Ovary (tissue), 10 donors: Measurements from ENCODE around the gene RAPH1. TPM values are rescaled to one million over a fixed set of nuclear protein-coding genes. Genes with fewer than 3 reads are reported as not detected.

Experiments
- DNase-seq, 5 donors: peaks; one replicate each; pipeline ENCODE4 v3.0.0-alpha.2; 2019 to 2020
- H3K27ac ChIP-seq, 2 donors: fragments of 200-600 bp; one replicate each; pipeline versions ENCODE4 v1.5.1 to v1.8.0; 2019 to 2022
- H3K27me3 ChIP-seq: fragments of 200-600 bp; one replicate; pipeline ENCODE4 v1.8.0; 2022
- H3K36me3 ChIP-seq: fragments of 200-600 bp; sonication (generic); one replicate; pipeline ENCODE4 v1.5.1; 2019
- H3K4me1 ChIP-seq: one replicate; pipeline ENCODE4 v1.8.1; 2013; ENCODE audit warnings: mild to moderate bottlenecking, moderate library complexity; ENCODE audit not compliant: insufficient read depth
- H3K4me3 ChIP-seq: fragments of 200-600 bp; sonication (generic); one replicate; pipeline ENCODE4 v1.5.1; 2017
- H3K9me3 ChIP-seq, 2 donors: fragments of 200-600 bp in 1 of 2; sonication (generic) in 1 of 2; one replicate each; pipeline versions ENCODE4 v1.5.1 to v1.8.1; 2013 to 2019; ENCODE audit warnings: mild to moderate bottlenecking in 1 of 2, moderate library complexity in 1 of 2
- EP300 ChIP-seq: sonication (generic); formaldehyde crosslinking; IDR thresholded peaks from one replicate; pipeline ENCODE4 v1.6.1; 2017; ENCODE audit warnings: antibody characterized with exemption
- POLR2A ChIP-seq: fragments of 450-650 bp; IDR thresholded peaks from one replicate; pipeline ENCODE4 v1.6.1; 2017; ENCODE audit warnings: antibody characterized with exemption, mild to moderate bottlenecking, moderate library complexity
- WGBS, 3 donors: extraction: QIAGEN DNeasy Blood & Tissue Kit in 1 of 3; methylation state at CpG; one replicate each; pipeline versions ENCODE4 v1.1.5 to v1.1.7; 2013 to 2017; 5-methylcytosine and 5-hydroxymethylcytosine counted together
- intact Hi-C, 4 donors: fragments of 100-400 bp; cut with DNase I; formaldehyde crosslinking; loops; one replicate each; pipeline versions ENCODE4 v1.11.0 to v1.15.1; 2022 to 2023
- long read RNA-seq, 3 donors: library from polyadenylated mRNA in 2 of 3; unstranded in 2 of 3; transcript quantifications; one replicate each; pipeline ENCODE4 v2.0.0 and lab custom pipeline, GENCODE V29; 2021 to 2026
- polyA plus RNA-seq, 2 donors: library from polyadenylated mRNA; stranded (reverse); fragments of 200-250 nt in 1 of 2; fragments of 350-450 nt in 1 of 2; fragmentation: Illumina TruSeq in 1 of 2; extraction: RNeasy Lipid Tissue Mini Kit (QIAGEN cat#74804) in 1 of 2; gene quantifications; one replicate each; pipeline ENCODE4 v1.2.3, GENCODE V29; 2013 to 2014
- total RNA-seq, 7 donors: library from RNA; depleted of rRNA in 2 of 7; stranded (reverse); fragments of >200 nt in 2 of 7; fragmentation: NEBNext Ultra II Directional in 3 of 7; extraction: Animal tissue kit (Norgen Biotek cat#: 25700) in 3 of 7; gene quantifications; one replicate each; pipeline versions ENCODE4 v1.1.0 to v1.2.4, GENCODE V29; 2016 to 2023
- TF ChIP-seq, protein P1 (sequence below), 3 donors: fragments of 450-650 bp in 2 of 3; fragments of 200-600 bp in 1 of 3; IDR thresholded peaks; one replicate each; pipeline versions ENCODE4 v1.5.1 to v1.8.0; 2016 to 2022; ENCODE audit warnings: antibody characterized with exemption in 3 of 3, mild to moderate bottlenecking in 1 of 3
- donor health status: DM: no; HTN: no; CAD: no; lungs with moderate emphysema.
- donor health status: DM: no; HTN: no; CAD: no.
- donor health status: Bipolar disorder and iron deficiency.
- donor health status: DM: yes; HTN: yes; CAD: no.
- donor health status: DM: no; HTN: no; CAD: no.
- donor health status: DM: yes; HTN: yes; CAD: no.

Gene RAPH1, protein sequence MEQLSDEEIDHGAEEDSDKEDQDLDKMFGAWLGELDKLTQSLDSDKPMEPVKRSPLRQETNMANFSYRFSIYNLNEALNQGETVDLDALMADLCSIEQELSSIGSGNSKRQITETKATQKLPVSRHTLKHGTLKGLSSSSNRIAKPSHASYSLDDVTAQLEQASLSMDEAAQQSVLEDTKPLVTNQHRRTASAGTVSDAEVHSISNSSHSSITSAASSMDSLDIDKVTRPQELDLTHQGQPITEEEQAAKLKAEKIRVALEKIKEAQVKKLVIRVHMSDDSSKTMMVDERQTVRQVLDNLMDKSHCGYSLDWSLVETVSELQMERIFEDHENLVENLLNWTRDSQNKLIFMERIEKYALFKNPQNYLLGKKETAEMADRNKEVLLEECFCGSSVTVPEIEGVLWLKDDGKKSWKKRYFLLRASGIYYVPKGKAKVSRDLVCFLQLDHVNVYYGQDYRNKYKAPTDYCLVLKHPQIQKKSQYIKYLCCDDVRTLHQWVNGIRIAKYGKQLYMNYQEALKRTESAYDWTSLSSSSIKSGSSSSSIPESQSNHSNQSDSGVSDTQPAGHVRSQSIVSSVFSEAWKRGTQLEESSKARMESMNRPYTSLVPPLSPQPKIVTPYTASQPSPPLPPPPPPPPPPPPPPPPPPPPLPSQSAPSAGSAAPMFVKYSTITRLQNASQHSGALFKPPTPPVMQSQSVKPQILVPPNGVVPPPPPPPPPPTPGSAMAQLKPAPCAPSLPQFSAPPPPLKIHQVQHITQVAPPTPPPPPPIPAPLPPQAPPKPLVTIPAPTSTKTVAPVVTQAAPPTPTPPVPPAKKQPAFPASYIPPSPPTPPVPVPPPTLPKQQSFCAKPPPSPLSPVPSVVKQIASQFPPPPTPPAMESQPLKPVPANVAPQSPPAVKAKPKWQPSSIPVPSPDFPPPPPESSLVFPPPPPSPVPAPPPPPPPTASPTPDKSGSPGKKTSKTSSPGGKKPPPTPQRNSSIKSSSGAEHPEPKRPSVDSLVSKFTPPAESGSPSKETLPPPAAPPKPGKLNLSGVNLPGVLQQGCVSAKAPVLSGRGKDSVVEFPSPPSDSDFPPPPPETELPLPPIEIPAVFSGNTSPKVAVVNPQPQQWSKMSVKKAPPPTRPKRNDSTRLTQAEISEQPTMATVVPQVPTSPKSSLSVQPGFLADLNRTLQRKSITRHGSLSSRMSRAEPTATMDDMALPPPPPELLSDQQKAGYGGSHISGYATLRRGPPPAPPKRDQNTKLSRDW
- 10 to 100 TPM in 5 of 7 donors, 1 to 10 TPM in 2; 6.8 to 23.5 (median 10.5) TPM for total RNA-seq
- polyA plus RNA-seq = 10 to 100 TPM in 1 of 2 donors, 1 to 10 TPM in 1; 2.7 to 13.6 TPM
- long read RNA-seq, donor 1, partial matches to known transcripts = 0 of 16 reads
- long read RNA-seq, donor 1, other reads (novel, unspliced or antisense) = 16 of 16 reads
- long read RNA-seq, donor 2, partial matches to known transcripts = 21 of 21 reads
- long read RNA-seq, donor 2, other reads (novel, unspliced or antisense) = 0 of 21 reads
- long read RNA-seq, donor 3, partial matches to known transcripts = 1 of 9 reads
- long read RNA-seq, donor 3, other reads (novel, unspliced or antisense) = 8 of 9 reads

DNA sequence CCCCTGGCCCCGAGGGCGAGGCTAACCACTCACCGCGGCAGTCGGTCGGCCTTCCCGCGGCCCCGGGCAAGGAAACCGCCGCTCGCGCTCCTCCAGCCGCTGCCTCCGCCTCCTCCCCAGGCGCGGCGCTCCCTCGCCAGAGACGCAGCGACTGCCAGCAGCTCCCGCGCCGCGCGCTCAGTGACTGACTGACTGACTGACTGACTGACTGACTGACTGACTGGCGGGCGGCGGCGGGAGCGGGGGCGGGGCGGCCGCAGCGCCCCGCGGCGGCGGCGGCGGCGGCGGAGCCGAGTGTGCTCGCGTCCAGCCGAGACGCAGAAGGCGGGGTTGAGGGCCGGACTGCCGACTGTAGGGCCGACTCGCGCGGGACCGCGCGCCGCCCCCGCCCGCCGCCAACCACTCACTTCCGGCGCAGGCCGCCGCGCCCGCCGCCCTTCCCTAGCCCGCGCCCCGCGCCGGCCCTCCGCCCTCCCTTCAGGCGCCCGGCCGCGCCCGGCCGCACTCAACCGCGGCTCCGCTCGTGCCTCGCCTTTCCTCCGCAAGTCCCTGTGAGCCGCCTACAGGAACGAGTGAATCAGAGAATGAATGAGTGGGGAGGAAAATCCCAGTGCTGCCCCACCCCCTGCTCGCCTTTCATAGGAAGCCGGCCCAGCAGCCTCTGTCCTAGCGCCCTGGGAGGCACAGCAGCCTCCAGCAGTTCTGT, at the start of gene RAPH1:
Gene RAPH1, minus strand, starts transcription at position 224 of the 706 bp plus-strand sequence. CDS start 39,948 bp downstream, outside the sequence.
- intact Hi-C loops = no loop called here
- peak; percentile 73 to 83 (median 78) for DNase-seq
- H3K4me3 ChIP-seq = peak within 1 kb of the TSS; percentile 67
- 0% methylated on average over 29 to 92 of the region's 92 CpGs for WGBS, 3 donors
- H3K36me3 ChIP-seq = no peaks in the 10 kb centered on the region
- H3K9me3 ChIP-seq = no peaks in the 10 kb centered on the region
- H3K27me3 ChIP-seq = no peaks in the 10 kb centered on the region
- H3K4me1 ChIP-seq = peaks cover 3% of the 10 kb centered on the region
- TF ChIP-seq EP300 (no peak), POLR2A (no peak)
- TF ChIP-seq, protein P1, sequence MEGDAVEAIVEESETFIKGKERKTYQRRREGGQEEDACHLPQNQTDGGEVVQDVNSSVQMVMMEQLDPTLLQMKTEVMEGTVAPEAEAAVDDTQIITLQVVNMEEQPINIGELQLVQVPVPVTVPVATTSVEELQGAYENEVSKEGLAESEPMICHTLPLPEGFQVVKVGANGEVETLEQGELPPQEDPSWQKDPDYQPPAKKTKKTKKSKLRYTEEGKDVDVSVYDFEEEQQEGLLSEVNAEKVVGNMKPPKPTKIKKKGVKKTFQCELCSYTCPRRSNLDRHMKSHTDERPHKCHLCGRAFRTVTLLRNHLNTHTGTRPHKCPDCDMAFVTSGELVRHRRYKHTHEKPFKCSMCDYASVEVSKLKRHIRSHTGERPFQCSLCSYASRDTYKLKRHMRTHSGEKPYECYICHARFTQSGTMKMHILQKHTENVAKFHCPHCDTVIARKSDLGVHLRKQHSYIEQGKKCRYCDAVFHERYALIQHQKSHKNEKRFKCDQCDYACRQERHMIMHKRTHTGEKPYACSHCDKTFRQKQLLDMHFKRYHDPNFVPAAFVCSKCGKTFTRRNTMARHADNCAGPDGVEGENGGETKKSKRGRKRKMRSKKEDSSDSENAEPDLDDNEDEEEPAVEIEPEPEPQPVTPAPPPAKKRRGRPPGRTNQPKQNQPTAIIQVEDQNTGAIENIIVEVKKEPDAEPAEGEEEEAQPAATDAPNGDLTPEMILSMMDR (IDR thresholded peaks at IDR 0.05) = no peak
- H3K27ac ChIP-seq = peak within 1 kb of the TSS; percentile 75 to 82

- Histone ChIP-seq H3K4me3 (no peak overlapping the region), H3K36me3 (no peaks in the 10 kb centered on the region), H3K27me3 (no peaks in the 10 kb centered on the region), H3K4me1 (peaks cover 1% of the 10 kb centered on the region), H3K27ac (no peak overlapping the region), H3K9me3 (no peaks in the 10 kb centered on the region)
- TF ChIP-seq, protein P1 (IDR thresholded peaks at IDR 0.05) = no peak
- TF ChIP-seq EP300 (no peak), POLR2A (no peak)
- no peak for DNase-seq
- intact Hi-C loops = no loop called here
- WGBS, 3 donors = 83 to 90% (median 84%) methylated on average over 1 of the region's 1 CpG
Observed at GRCh38 chr2:203584784-203585183, 49.7 kb upstream of the RAPH1 start.

DNA sequence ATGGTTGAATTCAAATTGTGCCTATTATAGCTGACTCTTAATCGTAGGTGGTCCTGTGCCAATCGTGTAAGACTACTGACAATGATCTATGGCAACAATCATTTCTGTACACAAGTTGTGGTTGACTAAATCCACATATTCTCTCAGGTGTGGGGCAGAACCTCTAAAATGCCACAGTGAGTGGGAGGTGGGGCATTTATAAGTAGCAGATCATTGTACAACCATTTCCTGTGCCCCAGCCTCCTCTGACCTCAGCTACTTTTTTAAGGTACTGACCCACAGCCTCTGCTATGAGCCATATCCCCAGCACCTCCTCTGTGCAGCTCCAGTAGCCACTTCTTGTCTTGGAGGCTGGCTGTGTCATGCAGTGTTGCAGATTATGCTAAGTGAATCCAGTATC, 48.6 kb upstream of the RAPH1 start:
- intact Hi-C loops = no loop called here
- no peak overlapping the region for H3K4me3 ChIP-seq
- TF ChIP-seq, protein P1 (IDR thresholded peaks at IDR 0.05) = no peak
- TF ChIP-seq EP300 = no peak
- TF ChIP-seq POLR2A = no peak
- no peaks in the 10 kb centered on the region for H3K27me3 ChIP-seq
- H3K36me3 ChIP-seq = no peaks in the 10 kb centered on the region
- 79 to 83% (median 82%) methylated on average over 2 of the region's 2 CpGs for WGBS, 3 donors
- no peak overlapping the region for H3K27ac ChIP-seq
- peaks cover 1% of the 10 kb centered on the region for H3K4me1 ChIP-seq
- H3K9me3 ChIP-seq = no peaks in the 10 kb centered on the region
- DNase-seq = no peak
